Neural progenitor cell (in vitro differentiated cells): Measurements from ENCODE around the gene PRSS33.

Experiments
- CTCF ChIP-seq: fragments of 200-600 bp; sonication (generic); IDR thresholded peaks from 2 replicates; pipeline ENCODE4 v1.5.1; 2017; ENCODE audit warnings: antibody characterized with exemption, mild to moderate bottlenecking
- EZH2 ChIP-seq: fragments of 200-600 bp; sonication (generic); IDR thresholded peaks from 2 replicates; pipeline ENCODE4 v1.6.1; 2017; ENCODE audit warnings: antibody characterized with exemption, mild to moderate bottlenecking, moderate library complexity
- EZH2phosphoT487 ChIP-seq: fragments of 200-600 bp; sonication (generic); IDR thresholded peaks from 2 replicates; pipeline ENCODE4 v1.6.1; 2017; ENCODE audit warnings: antibody characterized with exemption

GRCh38 chr16:2783581-2784357 lies 3.6 kb downstream of the PRSS33 start:
- TF ChIP-seq EZH2phosphoT487 (no peak), CTCF (no peak), EZH2 (no peak)
